GM21619 (cell line): ENCODE measurements around the gene TRIM9.
"Not testable (repeated sequence)": the region's sequence is repeated elsewhere in the genome, so short reads cannot be mapped to it uniquely, and the experiment has no call there.

Source experiments
- ATAC-seq: cut with Tn5 transposase; IDR thresholded peaks from one replicate; pipeline ENCODE4 v1.9.1; 2021; ENCODE audit not compliant: unreplicated experiment

Gene TRIM9

GRCh38 chr14:51004801-51005526 is 89.9 kb downstream of the TRIM9 start:
- no peak for ATAC-seq

DNA sequence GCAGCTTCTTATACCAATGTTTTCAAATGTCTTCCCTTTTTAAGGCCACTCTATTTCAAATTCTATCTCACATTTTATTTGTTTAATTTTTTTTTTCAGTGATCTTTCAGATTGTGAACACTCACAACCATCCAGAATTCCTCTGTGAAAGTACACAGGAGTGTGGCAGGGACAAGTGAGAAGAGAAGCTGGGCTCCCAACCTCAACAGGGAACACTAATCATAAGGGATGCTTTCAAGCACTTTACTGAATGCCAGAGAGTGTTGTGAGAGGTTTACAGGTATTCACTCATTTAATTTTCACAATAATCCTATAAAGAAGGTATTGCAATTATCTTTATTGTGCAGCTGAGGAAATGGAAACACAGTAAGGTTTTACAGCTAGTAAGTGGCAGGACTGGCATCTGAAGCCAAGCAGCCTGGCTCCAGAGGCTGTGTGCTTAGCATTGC is 90.5 kb downstream of the TRIM9 start:
- ATAC-seq = no peak

GRCh38 chr14:51002406-51002999 is 92.4 kb downstream of the TRIM9 start:
- no peak for ATAC-seq

- ATAC-seq = no peak
Measured at GRCh38 chr14:51000566-51000965, 94.3 kb downstream of the TRIM9 start.

DNA sequence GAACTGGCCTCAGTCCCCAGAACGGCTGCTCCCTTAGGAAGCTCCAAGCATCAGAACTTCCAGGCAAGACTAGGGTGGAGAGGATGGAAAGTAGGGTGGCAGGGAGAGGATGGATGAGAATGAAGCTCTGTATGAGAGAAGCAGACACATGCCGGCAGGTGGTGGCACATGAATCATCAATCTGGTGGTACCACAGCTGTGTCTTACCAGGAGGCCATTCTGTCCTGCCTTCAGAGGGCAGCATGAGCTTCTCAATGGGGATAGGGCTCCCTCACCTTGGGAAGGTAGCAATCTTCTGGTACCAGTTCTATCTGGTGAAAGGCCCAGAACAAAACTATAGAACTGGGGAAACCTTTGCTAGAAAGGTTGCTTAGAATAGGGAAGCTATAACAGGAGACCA is 95.2 kb downstream of the TRIM9 start:
- no peak for ATAC-seq

- ATAC-seq = no peak
Measured at GRCh38 chr14:50998612-50999011, 96.3 kb downstream of the TRIM9 start.

DNA sequence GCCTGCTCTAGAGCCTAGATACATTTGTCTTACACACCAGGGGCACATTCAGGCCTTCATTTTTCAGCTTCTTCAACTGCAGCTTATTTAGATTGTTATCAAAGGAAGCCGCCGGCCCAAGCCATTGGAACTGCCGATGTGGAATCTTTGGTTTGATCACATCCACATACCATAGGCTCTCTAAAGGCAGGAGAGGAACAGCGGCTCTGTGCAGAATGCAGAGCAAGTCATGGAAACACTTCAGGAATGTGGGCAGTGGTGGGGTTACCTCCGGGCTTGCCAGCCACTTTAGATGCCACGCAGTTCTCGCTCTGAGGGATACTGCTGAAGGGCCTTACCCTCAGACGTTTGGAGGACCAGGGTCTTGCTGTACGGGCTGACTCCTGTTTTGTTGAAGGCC is 97.2 kb downstream of the TRIM9 start:
- ATAC-seq = no peak

GRCh38 chr14:50994158-50994557 is 100.7 kb downstream of the TRIM9 start:
- ATAC-seq = not testable (repeated sequence)

DNA sequence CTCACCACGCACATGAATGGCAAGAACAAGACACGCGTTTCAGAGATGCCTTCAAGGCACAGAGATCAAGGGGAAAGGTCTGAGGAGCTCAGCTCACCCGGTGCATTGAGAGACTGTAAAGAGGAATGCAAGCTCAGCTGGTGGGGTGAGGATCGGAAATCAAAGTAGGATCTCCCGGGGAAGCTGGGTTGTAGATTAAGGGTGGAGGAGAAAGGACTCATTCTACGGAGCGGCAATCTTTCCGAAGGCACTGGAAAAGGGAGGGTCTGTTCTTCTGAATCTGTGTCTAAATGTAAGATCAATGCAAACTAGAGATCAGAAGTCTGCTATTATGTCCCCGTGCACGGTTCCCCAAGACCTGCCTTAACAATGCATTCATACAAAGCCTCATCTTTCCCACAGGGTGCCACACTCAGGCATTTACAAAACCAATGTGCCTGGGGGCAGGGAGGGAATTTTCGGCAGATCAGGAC is 109.0 kb downstream of the TRIM9 start:
- ATAC-seq = no peak

DNA sequence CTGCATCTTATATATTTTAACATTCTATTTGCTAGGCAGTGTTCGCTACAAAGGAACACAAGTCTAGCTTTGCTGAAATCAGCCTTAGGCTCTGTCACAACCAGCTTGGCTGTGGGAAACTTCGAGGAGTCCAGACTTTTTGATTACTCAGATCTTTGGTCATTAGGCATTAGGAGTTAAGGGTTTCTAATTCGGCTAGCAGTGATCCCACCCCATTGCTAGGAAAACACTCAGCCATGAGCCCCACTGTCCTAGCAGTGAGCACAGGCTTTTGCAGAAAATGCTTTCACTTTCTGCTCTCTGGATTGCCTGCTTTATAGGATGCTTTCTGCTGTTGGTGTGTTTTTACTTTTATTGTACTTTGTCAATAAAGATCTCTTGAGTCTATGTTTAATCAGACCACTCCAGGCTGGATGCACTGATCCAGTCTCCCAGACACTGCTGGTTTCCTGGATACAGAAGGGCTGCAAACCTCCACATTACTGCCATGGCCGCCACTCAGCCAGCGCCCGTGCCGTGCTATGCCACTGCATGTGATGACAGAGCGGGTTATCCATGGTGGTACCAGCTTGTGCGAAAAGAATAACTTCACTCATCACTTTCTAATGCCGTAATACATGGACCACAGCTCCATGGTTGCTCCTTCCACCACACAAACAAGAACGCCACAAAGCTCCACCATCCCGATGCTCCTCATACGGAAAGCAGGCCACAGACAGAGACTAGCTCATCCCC is 109.6 kb downstream of the TRIM9 start:
- ATAC-seq = no peak

- no peak for ATAC-seq
Measured at GRCh38 chr14:50984036-50984710, 110.7 kb downstream of the TRIM9 start.

DNA sequence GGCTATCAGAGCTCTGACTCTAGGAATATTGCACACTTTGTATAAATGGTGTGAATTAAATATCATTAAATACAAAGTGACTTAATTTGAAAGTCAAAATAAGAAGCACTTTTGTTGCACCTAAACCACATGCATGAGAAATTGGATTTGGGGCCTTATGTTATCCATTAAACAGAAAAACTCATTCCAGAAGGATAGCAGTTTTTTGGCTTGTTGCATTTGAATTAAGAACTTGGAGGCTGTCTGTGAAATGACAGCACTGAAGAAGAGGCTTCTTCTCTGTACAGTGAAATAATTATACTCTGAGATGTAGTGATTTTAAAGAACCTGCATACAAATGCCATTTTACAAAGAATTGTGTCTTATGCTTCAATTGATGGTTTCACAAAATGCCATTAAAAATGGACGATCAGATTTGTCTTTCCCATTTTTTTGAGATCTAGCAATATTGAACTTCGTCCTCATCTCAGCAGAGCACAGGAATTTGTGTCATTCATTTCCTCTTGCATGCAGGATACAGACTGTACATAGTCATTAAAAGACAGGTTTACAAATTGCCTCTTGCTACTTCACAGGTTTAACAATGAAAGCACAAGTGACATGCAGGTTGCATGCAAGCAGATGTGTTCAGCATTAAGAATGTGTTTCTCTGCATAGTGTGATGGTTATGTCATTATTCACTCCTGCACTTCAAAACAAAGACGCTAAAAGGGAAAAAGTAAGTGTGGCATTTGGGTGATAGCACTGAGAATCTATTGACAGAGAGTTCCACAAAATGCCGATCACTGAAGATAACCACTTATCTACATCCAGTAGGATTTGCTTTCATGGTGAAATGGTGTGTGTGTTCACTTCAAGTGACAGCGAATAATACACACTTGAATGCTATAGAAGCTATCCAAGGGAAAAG is 114.7 kb downstream of the TRIM9 start:
- no peak for ATAC-seq

- ATAC-seq = peak; percentile 95
Measured at GRCh38 chr14:50978888-50979287, 116.0 kb downstream of the TRIM9 start.

DNA sequence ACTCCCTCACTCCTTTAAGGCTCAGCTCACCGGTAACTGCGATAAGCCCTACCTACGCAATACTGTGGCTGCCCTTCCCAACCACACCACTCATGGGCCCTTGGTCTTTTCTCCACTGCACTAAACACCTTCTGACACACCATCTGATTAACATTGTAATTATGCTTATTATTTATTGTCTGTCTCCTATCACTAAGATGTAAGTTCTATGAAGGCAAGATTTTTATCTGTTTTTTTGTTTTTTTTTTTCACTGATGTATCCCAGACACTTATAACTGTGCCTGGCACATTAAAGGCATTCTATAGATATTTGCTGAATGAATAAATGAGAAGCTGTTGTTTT is 116.4 kb downstream of the TRIM9 start:
- ATAC-seq = no peak

GRCh38 chr14:50977863-50978528 is 116.9 kb downstream of the TRIM9 start:
- ATAC-seq = no peak

DNA sequence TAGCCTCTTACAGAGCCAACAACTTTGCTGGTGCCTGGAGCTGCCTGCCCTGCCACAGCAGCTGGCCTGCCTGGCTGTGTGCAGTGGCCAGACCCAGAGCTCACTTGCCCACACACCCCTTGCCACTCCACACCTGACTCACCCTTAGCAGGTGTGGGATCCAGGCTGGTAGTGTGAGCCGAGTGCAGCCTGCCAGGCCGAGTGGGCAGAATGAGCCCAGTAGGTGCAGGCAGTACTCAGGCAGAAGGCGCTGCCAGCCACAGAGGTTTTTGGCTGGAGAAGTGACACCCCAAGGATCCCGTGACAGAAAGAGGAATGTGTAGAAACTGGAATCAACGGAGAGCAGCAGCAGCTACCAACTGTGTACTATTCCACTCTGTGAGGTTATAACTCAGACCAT is 120.8 kb downstream of the TRIM9 start:
- no peak for ATAC-seq

DNA sequence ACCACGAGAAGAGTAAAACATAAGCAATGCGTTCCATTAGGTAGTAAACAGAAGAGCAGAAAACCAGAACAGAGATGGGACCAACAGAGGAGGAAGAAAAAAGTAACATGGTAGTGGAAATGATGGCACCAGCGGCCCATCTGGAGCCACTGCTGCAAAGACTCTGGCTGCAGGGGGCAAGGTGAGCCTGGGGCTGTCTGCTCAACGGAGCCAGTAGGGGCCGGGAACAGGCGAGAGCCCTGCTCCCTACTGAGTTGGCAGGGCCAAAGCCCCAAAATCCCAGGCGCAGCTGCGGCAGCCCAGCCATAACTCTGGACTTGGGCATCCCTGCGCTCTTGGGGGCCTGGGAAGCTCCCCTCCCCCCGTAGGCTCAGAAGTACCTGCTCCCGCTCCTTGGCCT is 122.2 kb downstream of the TRIM9 start:
- no peak for ATAC-seq

DNA sequence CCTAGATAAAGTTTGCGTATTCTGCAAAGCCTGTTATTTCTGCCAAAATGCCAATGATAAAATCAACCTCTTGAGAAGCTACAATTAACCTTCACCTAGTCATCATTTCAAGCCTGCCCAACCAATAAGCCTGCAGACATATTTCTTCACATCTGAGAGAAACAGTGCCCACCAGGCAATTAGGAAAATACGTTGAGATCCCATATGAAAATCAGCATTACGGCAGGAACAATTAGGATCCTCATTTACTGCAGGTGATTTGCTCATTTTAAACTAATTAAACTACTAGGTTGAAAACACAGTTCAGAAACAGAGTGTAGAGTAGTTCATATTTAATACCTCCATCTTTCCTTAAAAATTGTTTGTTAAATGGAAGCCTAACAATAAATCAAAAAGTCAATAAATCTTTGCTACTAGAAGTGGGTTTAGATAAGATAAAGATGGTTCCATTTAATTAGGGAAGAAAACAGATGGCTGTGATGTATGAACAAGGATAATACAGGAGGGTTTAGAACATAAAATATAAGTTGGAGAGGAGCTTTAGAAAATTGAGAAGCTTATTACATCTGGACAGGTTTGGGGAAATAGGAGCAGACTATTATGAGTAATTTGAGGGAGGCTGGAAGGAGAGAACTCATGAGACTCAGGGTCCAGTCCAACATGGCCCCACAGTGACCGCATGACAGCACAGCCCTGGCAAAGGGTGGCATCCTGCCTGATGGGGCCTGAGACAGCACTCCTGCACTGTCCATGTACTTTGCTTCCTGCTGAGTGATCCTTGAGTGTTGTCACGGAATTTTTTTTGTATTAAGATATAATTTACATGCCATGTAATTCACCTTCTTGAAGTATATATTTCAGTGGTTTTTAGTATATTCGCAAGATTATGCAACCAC is 123.8 kb downstream of the TRIM9 start:
- no peak for ATAC-seq

- ATAC-seq = no peak
Measured at GRCh38 chr14:50967790-50968189, 127.1 kb downstream of the TRIM9 start.
